ENCODE measurements around the gene RABGAP1L.

- TF ChIP-seq CTCF (IDR thresholded peaks at IDR 0.05) (no peak), POLR2A (IDR thresholded peaks at IDR 0.05) (no peak)
Measured at GRCh38 chr1:174156437-174156836, 2.9 kb upstream of the RABGAP1L start.
